Posterior vena cava (tissue), 2 donors: ENCODE results near the gene WIPI1. TPM values are rescaled to one million over a fixed set of nuclear protein-coding genes. Genes with fewer than 3 reads are reported as not detected.
"Not testable (repeated sequence)": the region's sequence is repeated elsewhere in the genome, so short reads cannot be mapped to it uniquely, and the experiment has no call there.

ENCODE experiments used
- DNase-seq: peaks from one replicate; pipeline ENCODE4 v3.0.0-alpha.2; 2020; ENCODE audit warnings: low spot score
- intact Hi-C, 2 donors: fragments of 100-400 bp; cut with DNase I; formaldehyde crosslinking; loops; one replicate each; pipeline versions ENCODE4 v1.14.1 to v1.14.2; 2022 to 2023
- long read RNA-seq, 2 donors: library from polyadenylated mRNA; unstranded; transcript quantifications; one replicate each; pipeline ENCODE4 v2.0.0, GENCODE V29; 2020 to 2021
- total RNA-seq, 2 donors: library from RNA; stranded (reverse); fragmentation: NEBNext Ultra II Directional; extraction: Animal tissue kit (Norgen Biotek cat#: 25700); gene quantifications; one replicate each; pipeline ENCODE4 v1.2.1, GENCODE V29; 2021
- donor health status: DM: yes; HTN: yes; CAD: no.
- donor health status: DM: yes; HTN: yes; CAD: no.

The WIPI1 gene
- total RNA-seq, result 10 to 100 TPM; 50.3 to 54.1 TPM
- long read RNA-seq, donor 1, transcript WIPI1-201 (13 exons, 1,832 nt), result major isoform, 19 of 34 reads
- long read RNA-seq, donor 1, partial matches to known transcripts, result 6 of 34 reads
- long read RNA-seq, donor 1, other reads (novel, unspliced or antisense), result 5 of 34 reads
- long read RNA-seq, donor 2, transcript WIPI1-202 (12 exons, 1,575 nt), result minor isoform, 6 of 140 reads
- long read RNA-seq, donor 2, transcript WIPI1-201 (13 exons, 1,832 nt), result major isoform, 97 of 140 reads
- long read RNA-seq, donor 2, partial matches to known transcripts, result 13 of 140 reads
- long read RNA-seq, donor 2, other reads (novel, unspliced or antisense), result 24 of 140 reads

- peak; percentile 90 for DNase-seq
- intact Hi-C loops, result no loop called here
These were observed at the start of gene WIPI1 for GRCh38 chr17:68457168-68457538. Gene WIPI1 (minus strand): TSS chr17:68457496. CDS start chr17:68457421, 75 bp downstream.

GRCh38 chr17:68505951-68506350 lies 48.7 kb upstream of the WIPI1 start:
- intact Hi-C loops, result no loop called here
- DNase-seq, result no peak

DNA sequence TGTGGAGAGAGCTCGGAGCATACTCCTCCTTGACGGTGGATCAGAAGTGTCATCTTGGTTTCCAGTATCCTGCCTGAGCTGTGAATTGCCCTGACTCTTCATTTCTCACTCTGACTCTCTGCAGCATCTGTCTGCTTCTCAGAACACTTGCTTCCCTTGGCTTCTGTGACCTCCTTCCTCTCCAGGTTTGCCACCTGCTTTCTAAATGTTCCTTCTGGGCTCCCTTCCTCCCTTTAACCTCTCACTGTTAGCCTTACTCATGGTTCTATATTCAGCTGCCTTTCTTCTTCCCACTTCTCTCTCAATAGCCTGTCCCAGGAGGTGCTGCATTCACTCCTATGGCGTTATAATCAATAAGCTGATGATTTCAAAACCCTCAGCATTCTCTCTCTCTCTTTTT lies 43.8 kb upstream of the WIPI1 start:
- intact Hi-C loops, result no loop called here
- DNase-seq, result no peak

DNA sequence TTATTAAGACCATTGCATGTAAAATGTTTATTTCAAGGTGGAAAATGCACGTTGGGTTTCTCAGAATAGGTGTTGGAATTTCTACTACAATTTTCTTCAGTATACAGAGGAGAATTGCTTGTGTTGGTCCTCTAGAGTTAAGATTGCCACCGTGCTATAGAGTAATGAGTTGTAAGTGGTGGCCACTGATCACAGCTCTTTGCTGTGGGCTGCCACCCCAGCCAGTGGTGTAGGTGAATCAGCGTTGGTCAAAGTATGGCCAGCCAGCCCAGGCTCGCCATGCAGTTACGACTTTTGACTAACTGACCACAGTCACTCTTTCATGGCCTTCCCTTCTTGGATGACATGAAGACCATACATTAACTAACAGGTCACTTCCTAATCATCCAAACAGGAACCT lies 42.3 kb upstream of the WIPI1 start:
- intact Hi-C loops, result no loop called here
- no peak for DNase-seq

GRCh38 chr17:68498479-68499326 lies 41.4 kb upstream of the WIPI1 start:
- DNase-seq, result no peak
- intact Hi-C loops, result no loop called here

GRCh38 chr17:68497885-68498319 lies 40.6 kb upstream of the WIPI1 start:
- DNase-seq, result no peak
- intact Hi-C loops, result no loop called here

DNA sequence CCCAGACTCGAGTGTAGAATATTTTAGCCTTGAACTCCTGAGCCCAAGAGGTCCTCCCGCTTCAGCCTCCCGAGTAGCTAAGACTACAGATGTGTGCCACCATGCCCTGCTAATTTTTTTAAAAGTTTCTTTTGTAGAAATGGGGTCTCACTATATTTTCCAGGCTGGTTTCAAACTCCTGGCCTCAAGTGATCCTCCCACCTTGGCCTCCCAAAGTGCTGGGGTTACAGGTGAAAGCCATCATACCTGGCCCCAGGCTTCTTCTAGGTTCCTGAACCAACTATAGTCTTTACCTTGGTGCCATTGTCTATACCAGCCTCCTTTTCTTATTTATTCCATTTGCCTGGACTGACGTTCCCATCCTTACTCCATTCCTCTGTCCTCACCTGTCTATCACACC lies 37.8 kb upstream of the WIPI1 start:
- DNase-seq, result no peak
- intact Hi-C loops, result no loop called here

- DNase-seq, intact Hi-C loops: not testable (repeated sequence)
These were observed 35.2 kb upstream of the WIPI1 start for GRCh38 chr17:68492394-68493054.

DNA sequence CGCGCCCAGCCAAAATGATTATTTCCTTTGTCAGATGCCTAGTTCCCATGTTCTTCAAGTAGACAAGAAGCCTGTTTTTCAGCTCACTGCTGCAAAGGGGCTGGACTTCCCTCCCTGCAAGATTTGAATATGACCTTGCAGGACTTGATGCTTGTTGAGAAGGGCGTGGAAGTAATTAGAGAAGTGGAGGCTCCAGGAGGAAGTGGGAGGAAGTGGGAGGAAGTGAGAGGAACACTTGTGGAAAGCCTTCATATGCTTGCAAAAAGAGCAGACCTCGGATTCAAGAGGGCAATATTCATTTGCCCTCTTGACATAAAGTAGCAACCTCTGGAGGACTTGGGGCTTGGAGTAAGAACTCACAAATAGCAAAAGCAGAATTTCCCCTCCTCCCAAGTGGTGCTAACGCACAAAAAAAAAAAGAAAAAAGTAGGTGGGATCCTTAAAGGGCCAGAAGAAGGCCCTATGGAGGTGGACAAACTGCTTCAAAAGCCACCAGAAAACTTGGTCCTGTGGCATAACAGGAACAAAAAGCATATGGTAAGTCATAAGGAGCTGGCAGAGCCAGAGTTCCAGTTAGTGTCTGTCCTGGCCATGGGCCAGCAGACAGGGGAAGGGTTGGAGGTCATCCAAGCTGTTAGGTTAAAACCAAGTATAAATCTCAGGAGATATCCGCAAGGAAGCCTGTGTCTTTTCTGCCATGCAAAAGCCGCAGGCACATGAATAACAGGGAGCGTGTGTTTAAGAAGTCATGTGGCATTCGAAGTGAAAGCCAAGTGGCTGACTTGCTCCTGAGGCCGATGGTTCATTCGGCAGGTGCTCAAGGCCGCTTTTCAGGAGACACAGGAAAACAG lies 34.3 kb upstream of the WIPI1 start:
- no peak for DNase-seq
- intact Hi-C loops, result no loop called here

- intact Hi-C loops, result no loop called here
- peak; percentile 85 for DNase-seq
These were observed 32.6 kb upstream of the WIPI1 start for GRCh38 chr17:68489919-68490318.

- intact Hi-C loops, result no loop called here
- DNase-seq, result no peak
These were observed 27.2 kb upstream of the WIPI1 start for GRCh38 chr17:68484458-68484857.

DNA sequence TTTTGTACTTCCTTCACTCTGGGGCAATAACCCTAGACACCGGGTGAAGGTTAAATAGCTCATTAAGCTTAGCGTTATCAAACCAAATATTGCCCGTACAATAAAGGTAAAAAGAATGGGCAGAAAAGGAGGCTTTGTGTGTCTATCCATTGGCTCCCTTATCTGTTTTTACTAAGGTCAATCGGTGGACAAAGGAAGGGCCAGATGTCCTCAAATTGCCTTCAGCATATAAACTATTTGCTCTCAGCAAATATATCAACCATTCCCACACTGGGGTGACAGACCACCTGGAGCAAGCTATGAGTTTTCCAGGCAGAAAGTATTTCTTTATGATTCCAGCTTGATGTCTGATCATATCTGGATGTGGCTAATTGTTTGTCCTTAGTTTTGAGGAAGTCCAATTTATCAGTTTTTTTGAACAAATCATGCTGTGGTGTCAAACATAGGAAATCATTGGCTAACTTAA lies 25.3 kb upstream of the WIPI1 start:
- DNase-seq, result no peak
- intact Hi-C loops, result no loop called here

DNA sequence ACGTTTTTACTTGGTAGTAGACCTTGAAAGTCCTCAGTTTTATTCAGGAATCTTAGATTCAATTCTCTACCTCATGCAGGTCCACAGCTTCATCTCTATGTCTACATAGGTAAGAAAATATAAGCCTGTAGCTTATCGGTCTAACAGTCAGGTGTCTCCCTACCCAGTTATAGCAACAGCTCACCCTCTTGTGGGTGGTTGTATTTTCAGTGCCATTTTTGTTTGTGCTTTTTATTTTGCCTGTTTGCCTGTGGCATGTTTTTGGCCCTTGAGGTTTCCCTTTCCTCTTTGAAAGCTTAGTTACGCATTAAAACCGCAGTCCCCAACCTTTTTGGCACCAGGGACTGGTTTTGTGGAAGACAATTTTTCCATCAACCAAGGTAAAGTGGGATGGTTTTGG lies 23.6 kb upstream of the WIPI1 start:
- intact Hi-C loops, result no loop called here
- no peak for DNase-seq

DNA sequence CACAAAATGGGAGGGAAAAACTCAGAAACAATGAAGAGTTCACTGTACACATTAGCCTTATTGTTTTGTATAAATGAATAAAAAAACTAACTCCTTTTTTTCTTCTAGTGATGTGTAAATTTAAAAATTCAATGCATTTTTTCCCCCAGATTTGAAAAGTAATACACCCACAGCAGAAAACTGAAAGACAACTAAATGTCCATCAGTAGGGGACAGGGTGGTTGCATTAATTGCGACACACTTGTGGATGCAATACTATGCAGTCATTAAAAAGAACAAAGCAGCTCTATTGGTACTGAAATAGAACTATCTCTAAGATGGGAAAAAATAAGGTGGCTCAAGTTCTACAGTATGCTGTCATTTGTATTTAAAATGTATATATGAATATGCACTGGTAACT lies 13.7 kb upstream of the WIPI1 start:
- intact Hi-C loops, result no loop called here
- no peak for DNase-seq

DNA sequence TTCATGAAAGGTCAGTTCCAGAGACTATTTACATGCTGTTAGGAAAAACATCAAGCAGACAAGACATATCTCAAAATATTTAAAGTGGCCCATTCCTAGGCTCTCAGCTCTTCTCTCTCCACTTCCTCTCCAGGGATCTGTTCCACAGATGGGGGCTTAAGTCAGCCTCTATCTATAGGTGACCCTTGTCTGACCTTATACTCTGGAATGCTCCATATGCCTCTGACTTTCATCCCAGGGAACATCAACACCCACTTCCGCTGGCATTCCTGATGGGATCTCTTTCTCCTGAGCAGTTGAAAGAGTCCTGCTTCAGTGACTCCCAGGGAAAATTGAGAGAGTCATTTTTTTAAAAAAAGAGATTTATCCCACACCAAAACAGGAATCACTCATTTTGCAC lies 11.5 kb upstream of the WIPI1 start:
- intact Hi-C loops, result loop anchor here (1.0 to 10.0 kb wide), 2 partner anchors 40 to 294 kb away; no protein-coding TSS in a partner anchor
- no peak for DNase-seq

DNA sequence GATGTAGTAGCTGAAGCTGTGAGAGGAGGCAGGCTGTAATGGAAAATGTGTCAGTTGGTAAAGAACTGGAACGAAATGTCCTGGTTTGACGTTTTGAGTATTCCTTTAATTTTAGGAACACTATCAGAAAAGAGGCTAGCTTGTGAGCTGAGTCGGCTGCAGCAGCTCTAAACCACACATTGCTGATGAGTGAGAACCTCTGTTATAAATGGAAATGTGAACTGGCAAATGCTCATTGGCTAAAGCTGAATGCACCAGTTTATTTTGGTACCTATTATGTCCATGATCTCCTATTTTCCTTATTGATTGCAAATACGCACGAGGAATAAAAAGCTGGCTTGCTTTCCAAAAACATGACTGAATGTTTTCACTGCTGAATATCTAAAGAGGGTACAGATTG lies 11.0 kb upstream of the WIPI1 start:
- intact Hi-C loops, result loop anchor here in 1 of 2 donors (10.0 kb wide), 1 partner anchor 294 kb away; no protein-coding TSS in a partner anchor
- DNase-seq, result no peak

- intact Hi-C loops, result loop anchor here in 1 of 2 donors (10.0 kb wide), 1 partner anchor 289 kb away; no protein-coding TSS in a partner anchor
- DNase-seq, result no peak
These were observed 6.1 kb upstream of the WIPI1 start for GRCh38 chr17:68463211-68464019.
